HepG2 (cell line): ENCODE results near the gene SLC29A1. TPM values are rescaled to one million over a fixed set of nuclear protein-coding genes. Genes with fewer than 3 reads are reported as not detected.

Source experiments
- ATAC-seq: fragments of 200-7000 bp; cut with Tn5 transposase; 3 replicates; pipeline ENCODE4 v1.9.1; 2020; ENCODE audit warnings: mild to moderate bottlenecking, moderate library complexity
- BruUV-seq: library from RNA; stranded (reverse); fragments of 400-500 nt; replicated peaks from 2 replicates; lab custom pipeline; 2021; lab: Mats Ljungman, UMichigan
- CTCF ChIA-PET: fragments of 300-600 bp; formaldehyde crosslinking; extraction: SDS; loops from one replicate; lab custom pipeline; 2021; ENCODE audit warnings: low total read pairs, inconsistent platforms, low intra/inter-chr PET ratio; lab: Yijun Ruan, JAX
- POLR2A ChIA-PET: fragments of 350-600 bp; sonication (Branson Sonifier 250); formaldehyde crosslinking; loops from one replicate; lab custom pipeline; 2020; ENCODE audit warnings: antibody characterized with exemption, inconsistent platforms; lab: Yijun Ruan, JAX
- DNase-seq: peaks from one replicate; pipeline ENCODE4 v3.0.0-alpha.2; 2015; ENCODE audit warnings: low spot score
- FAIRE-seq: peaks from 3 replicates; lab custom pipeline; 2011; peaks lifted over from hg19 to GRCh38; lab: Jason Lieb, UNC
- H2AFZ ChIP-seq: one replicate; pipeline ENCODE4 v1.6.1; 2011; ENCODE audit warnings: low read length, inconsistent platforms
- H3K27ac ChIP-seq: fragments of 300-600 bp; 3 replicates; pipeline ENCODE4 v1.8.0; 2011; ENCODE audit warnings: mixed run types, mild to moderate bottlenecking, mixed read lengths, low read length, inconsistent platforms; ENCODE audit not compliant: insufficient read depth; ENCODE audit errors: extremely low read length
- H3K27me3 ChIP-seq, 2 experiments: fragments of 200-600 bp in 1 of 2; 2 replicates in 1 of 2; 3 replicates in 1 of 2; pipeline versions ENCODE4 v1.6.0 to v1.8.0; 2011; ENCODE audit warnings: low read length in 2 of 2, mild to moderate bottlenecking in 2 of 2, moderate library complexity in 2 of 2, inconsistent platforms in 1 of 2; ENCODE audit not compliant: insufficient read depth in 2 of 2, control insufficient read depth in 1 of 2
- H3K36me3 ChIP-seq, 2 experiments: fragments of 200-600 bp in 1 of 2; replicated peaks in 1 of 2; 2 replicates in 1 of 2; 3 replicates in 1 of 2; pipeline versions ENCODE4 v1.5.1 to v1.8.0; 2011; ENCODE audit warnings: low read length in 2 of 2, inconsistent platforms in 1 of 2; ENCODE audit not compliant: insufficient read depth in 2 of 2, control insufficient read depth in 1 of 2
- H3K4me1 ChIP-seq: 2 replicates; pipeline ENCODE4 v1.5.1; 2012; ENCODE audit warnings: low read length, inconsistent platforms; ENCODE audit not compliant: insufficient read depth
- H3K4me2 ChIP-seq: 2 replicates; pipeline ENCODE4 v1.6.0; 2011; ENCODE audit warnings: low read depth, low read length, inconsistent platforms
- H3K4me3 ChIP-seq, 3 experiments: fragments of 200-600 bp in 1 of 3; sonication (generic), shearing (Covaris generic) in 1 of 3; replicated peaks in 1 of 3; 2 replicates each; pipeline ENCODE4 v1.5.1; 2011 to 2016; ENCODE audit warnings: low read length in 3 of 3, inconsistent platforms in 2 of 3, low read depth in 2 of 3, mild to moderate bottlenecking in 2 of 3, control low read depth in 1 of 3, mixed read lengths in 1 of 3; ENCODE audit not compliant: insufficient read depth in 1 of 3
- H3K79me2 ChIP-seq: one replicate; pipeline ENCODE4 v1.6.1; 2011; ENCODE audit warnings: low read length, inconsistent platforms; ENCODE audit not compliant: insufficient read depth
- H3K9ac ChIP-seq: 2 replicates; pipeline ENCODE4 v1.6.0; 2011; ENCODE audit warnings: mild to moderate bottlenecking, low read depth, low read length, inconsistent platforms; ENCODE audit not compliant: insufficient read depth
- H3K9me3 ChIP-seq: 2 replicates; pipeline ENCODE4 v1.5.1; 2012; ENCODE audit warnings: mild to moderate bottlenecking, low read length
- H4K20me1 ChIP-seq: 2 replicates; pipeline ENCODE4 v1.6.0; 2011; ENCODE audit warnings: inconsistent platforms, mild to moderate bottlenecking, low read length, moderate library complexity; ENCODE audit not compliant: insufficient read depth
- ATF4 ChIP-seq, 2 experiments: fragments of 450-650 bp in 1 of 2; sonication (generic) in 1 of 2; formaldehyde crosslinking; IDR thresholded peaks; 2 replicates each; pipeline versions ENCODE4 v1.5.0 to v1.8.0; 2020 to 2022; ENCODE audit warnings: mild to moderate bottlenecking in 1 of 2, missing genetic modification reagents in 1 of 2
- CTCF ChIP-seq: sonication (generic); formaldehyde crosslinking; IDR thresholded peaks from 2 replicates; pipeline ENCODE4 v1.5.0; 2020; ENCODE audit warnings: mild to moderate bottlenecking, missing genetic modification reagents, moderate library complexity
- EZH2 ChIP-seq: conservative IDR thresholded peaks from 2 replicates; pipeline ENCODE4 v1.6.1; 2012; ENCODE audit warnings: mild to moderate bottlenecking, low read depth, low read length, moderate library complexity
- HNRNPH1 ChIP-seq: fragments of 200-400 bp; formaldehyde crosslinking; optimal IDR thresholded peaks from 2 replicates; pipeline ENCODE3; 2017; ENCODE audit warnings: mild to moderate bottlenecking, low read depth, low read length
- MXD1 ChIP-seq: sonication (generic); formaldehyde crosslinking; IDR thresholded peaks from 2 replicates; pipeline ENCODE4 v1.4.0; 2020; ENCODE audit warnings: mild to moderate bottlenecking, missing genetic modification reagents
- MYNN ChIP-seq: sonication (generic); formaldehyde crosslinking; IDR thresholded peaks from 2 replicates; pipeline ENCODE4 v1.4.0; 2020; ENCODE audit warnings: mild to moderate bottlenecking, low read depth, missing genetic modification reagents
- STAT5B ChIP-seq: sonication (generic); formaldehyde crosslinking; IDR thresholded peaks from 2 replicates; pipeline ENCODE4 v1.4.0; 2020; ENCODE audit warnings: missing genetic modification reagents
- ZBTB3 ChIP-seq: sonication (generic); formaldehyde crosslinking; IDR thresholded peaks from 2 replicates; pipeline ENCODE4 v1.4.0; 2020; ENCODE audit warnings: low read depth, mild to moderate bottlenecking, moderate library complexity, missing genetic modification reagents, borderline replicate concordance
- ZNF670 ChIP-seq: sonication (generic); formaldehyde crosslinking; IDR thresholded peaks from 2 replicates; pipeline ENCODE4 v1.8.0; 2022; ENCODE audit warnings: mild to moderate bottlenecking, missing genetic modification reagents, borderline replicate concordance
- ZNF724P ChIP-seq: sonication (generic); formaldehyde crosslinking; IDR thresholded peaks from 2 replicates; pipeline ENCODE4 v1.8.0; 2022; ENCODE audit warnings: missing genetic modification reagents, borderline replicate concordance
- WGBS: methylation state at CpG from one replicate; pipeline ENCODE4 v1.1.6; 2017; ENCODE audit warnings: low lambda C conversion rate; 5-methylcytosine and 5-hydroxymethylcytosine counted together
- in situ Hi-C: cut with HindIII; loops from 2 replicates; pipeline ENCODE4 v1.10.0; 2017; ENCODE audit warnings: low pct_unique_long_range_greater_than_20kb; ENCODE audit not compliant: extremely low pct_ligation_motif_present
- intact Hi-C: fragments of 100-400 bp; cut with micrococcal nuclease; formaldehyde crosslinking; loops from one replicate; pipeline ENCODE4 v1.10.0; 2022; ENCODE audit not compliant: unreplicated experiment
- polyA plus RNA-seq, 8 experiments: library from polyadenylated mRNA; depleted of rRNA in 3 of 8; stranded (reverse) in 7 of 8; unstranded in 1 of 8; fragments of >200 nt; fragmentation: Illumina TruSeq in 4 of 8; extraction: Trizol in 4 of 8; gene quantifications; 2 replicates each; pipeline versions ENCODE4 v1.2.1 to v1.2.3, GENCODE V29; 2011 to 2016; ENCODE audit warnings: low read depth in 4 of 8, missing spikeins in 1 of 8, mixed read lengths in 1 of 8; ENCODE audit not compliant: insufficient read depth in 1 of 8
- total RNA-seq, 5 experiments: library from RNA; depleted of rRNA; stranded (reverse); fragments of >200 nt; fragmentation: Illumina TruSeq; extraction: Trizol; gene quantifications; 2 replicates each; pipeline ENCODE4 v1.2.3, GENCODE V29; 2016; ENCODE audit warnings: low read depth in 1 of 5
- TF ChIP-seq, protein P1 (sequence below): sonication (generic); formaldehyde crosslinking; IDR thresholded peaks from 2 replicates; pipeline ENCODE4 v1.9.0; 2022; ENCODE audit warnings: low read depth, missing genetic modification reagents
- TF ChIP-seq, protein P2 (sequence below): sonication (generic); formaldehyde crosslinking; IDR thresholded peaks from 2 replicates; pipeline ENCODE4 v1.4.0; 2020; ENCODE audit warnings: missing genetic modification reagents, mild to moderate bottlenecking, borderline replicate concordance
- TF ChIP-seq, protein P3 (sequence below): sonication (generic); formaldehyde crosslinking; IDR thresholded peaks from 2 replicates; pipeline ENCODE4 v1.4.0; 2020; ENCODE audit warnings: missing genetic modification reagents

Gene SLC29A1
- total and polyA plus RNA-seq, 2 of the 13 experiments (the other 11 are each of a cell fraction or from before 2014, with no cell fraction given): 43.2 to 106 TPM

DNA sequence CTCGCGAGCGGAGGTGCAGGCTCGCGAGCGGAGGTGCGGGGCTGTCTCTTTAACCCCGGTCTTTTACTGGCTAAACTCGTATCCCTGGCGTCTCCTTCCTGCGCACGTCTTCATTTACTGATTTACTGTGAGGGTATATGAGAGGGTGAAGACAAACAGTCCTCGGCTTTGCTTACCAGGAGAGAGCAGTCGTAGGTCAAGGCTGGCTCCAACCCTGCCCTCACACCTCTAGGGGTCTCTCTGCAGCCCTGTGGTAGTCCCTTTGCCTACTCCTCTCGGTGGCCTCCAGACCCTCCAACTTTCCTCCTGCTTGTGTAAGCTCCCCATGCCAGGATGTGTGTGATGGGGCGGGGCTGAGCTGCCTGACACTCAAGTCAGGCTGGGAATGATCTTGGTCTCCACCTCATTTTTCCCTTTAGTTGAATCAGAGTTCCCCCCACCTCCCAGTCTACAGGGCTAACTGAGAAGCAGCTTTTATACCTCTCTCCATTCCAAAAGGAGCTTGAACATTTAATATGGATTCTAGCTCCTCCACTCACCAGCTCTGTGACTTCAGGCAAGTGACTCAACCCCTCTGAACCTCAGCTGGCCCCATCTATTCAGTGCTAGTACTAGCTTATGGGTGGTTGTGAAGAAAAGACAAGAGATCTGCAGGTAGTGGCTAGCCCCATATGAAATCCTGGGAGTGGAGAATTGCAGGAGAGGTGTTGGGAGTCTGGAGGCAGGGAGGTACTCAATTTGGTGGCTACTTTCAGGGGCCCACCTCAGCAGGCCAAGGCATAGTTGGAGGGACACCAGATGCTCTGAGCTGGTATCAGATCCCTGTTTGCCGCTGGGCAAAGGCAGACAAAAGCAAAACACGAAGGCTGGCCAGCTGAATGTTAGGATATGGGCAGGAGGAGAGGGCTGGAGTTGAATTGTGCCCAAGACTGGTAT lies 902 bp downstream of the SLC29A1 start:
- WGBS: 14% methylated on average over 12 of the region's 18 CpGs
- Histone ChIP-seq H3K4me2 (peak overlapping the region; percentile 99), H3K36me3 (peaks cover 1 to 3% of the 10 kb centered on the region in 2 experiments; a peak in 3 of 5 replicates), H3K4me3 (peak overlapping the region; percentile 54 to 76 (median 56)), H3K27me3 (0 out of 5 replicates have a peak, but pooled peaks cover 0 to 1% of the 10 kb centered on the region in 2 experiments), H3K4me1 (peaks cover 80% of the 10 kb centered on the region), H3K79me2 (peaks cover 17% of the 10 kb centered on the region), H3K27ac (peak overlapping the region; percentile 19), H3K9ac (peak overlapping the region; percentile 10; the same call in 1 of the 2 replicates), H4K20me1 (no peaks in the 10 kb centered on the region), H3K9me3 (no peaks in the 10 kb centered on the region), H2AFZ (no peak overlapping the region)
- ChIA-PET CTCF (interaction anchor here (1.1 kb wide), 1 partner anchor 72 kb away, joined by 3 read pairs; no protein-coding TSS in a partner anchor), POLR2A (interaction anchor here (0.7 to 4.4 kb wide), 15 partner anchors 11 to 454 kb away, joined by 3 to 61 read pairs (median 4); partner anchors contain the start of genes HSP90AB1, SLC35B2 and VEGFA)
- FAIRE-seq (peak; percentile 71), DNase-seq (no peak), ATAC-seq (peak; percentile 15)
- BruUV-seq: TSS peak; percentile 52
- intact Hi-C loops (no loop called here), in situ Hi-C loops (loop anchor here (5.0 kb wide), 1 partner anchor 52 kb away; no protein-coding TSS in a partner anchor)
- TF ChIP-seq ATF4 (CRISPR knock-in tag; IDR thresholded peaks at IDR 0.05) (0 out of 4 replicates have a peak, but pooled peaks of 1 of the 2 experiments have one; percentile 19), ZNF724P (CRISPR knock-in tag) (0 out of 2 replicates have a peak, but pooled peaks have one; percentile 7), MXD1 (CRISPR knock-in tag) (peak; percentile 39; the same call in 1 of the 2 replicates), HNRNPH1 (no peak), MYNN (CRISPR knock-in tag) (no peak), CTCF (CRISPR knock-in tag) (0 out of 2 replicates have a peak, but pooled peaks have one; percentile 2), STAT5B (CRISPR knock-in tag) (no peak), ZNF670 (CRISPR knock-in tag) (no peak), ZBTB3 (CRISPR knock-in tag) (no peak), EZH2 (no peak)
- TF ChIP-seq, protein P1, sequence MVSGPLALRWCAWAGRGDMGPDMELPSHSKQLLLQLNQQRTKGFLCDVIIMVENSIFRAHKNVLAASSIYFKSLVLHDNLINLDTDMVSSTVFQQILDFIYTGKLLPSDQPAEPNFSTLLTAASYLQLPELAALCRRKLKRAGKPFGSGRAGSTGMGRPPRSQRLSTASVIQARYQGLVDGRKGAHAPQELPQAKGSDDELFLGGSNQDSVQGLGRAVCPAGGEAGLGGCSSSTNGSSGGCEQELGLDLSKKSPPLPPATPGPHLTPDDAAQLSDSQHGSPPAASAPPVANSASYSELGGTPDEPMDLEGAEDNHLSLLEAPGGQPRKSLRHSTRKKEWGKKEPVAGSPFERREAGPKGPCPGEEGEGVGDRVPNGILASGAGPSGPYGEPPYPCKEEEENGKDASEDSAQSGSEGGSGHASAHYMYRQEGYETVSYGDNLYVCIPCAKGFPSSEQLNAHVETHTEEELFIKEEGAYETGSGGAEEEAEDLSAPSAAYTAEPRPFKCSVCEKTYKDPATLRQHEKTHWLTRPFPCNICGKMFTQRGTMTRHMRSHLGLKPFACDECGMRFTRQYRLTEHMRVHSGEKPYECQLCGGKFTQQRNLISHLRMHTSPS (CRISPR knock-in tag): no peak
- TF ChIP-seq, protein P2, sequence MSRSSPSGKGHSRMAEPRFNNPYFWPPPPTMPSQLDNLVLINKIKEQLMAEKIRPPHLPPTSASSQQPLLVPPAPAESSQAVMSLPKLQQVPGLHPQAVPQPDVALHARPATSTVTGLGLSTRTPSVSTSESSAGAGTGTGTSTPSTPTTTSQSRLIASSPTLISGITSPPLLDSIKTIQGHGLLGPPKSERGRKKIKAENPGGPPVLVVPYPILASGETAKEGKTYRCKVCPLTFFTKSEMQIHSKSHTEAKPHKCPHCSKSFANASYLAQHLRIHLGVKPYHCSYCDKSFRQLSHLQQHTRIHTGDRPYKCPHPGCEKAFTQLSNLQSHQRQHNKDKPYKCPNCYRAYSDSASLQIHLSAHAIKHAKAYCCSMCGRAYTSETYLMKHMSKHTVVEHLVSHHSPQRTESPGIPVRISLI (CRISPR knock-in tag): no peak
- TF ChIP-seq, protein P3, sequence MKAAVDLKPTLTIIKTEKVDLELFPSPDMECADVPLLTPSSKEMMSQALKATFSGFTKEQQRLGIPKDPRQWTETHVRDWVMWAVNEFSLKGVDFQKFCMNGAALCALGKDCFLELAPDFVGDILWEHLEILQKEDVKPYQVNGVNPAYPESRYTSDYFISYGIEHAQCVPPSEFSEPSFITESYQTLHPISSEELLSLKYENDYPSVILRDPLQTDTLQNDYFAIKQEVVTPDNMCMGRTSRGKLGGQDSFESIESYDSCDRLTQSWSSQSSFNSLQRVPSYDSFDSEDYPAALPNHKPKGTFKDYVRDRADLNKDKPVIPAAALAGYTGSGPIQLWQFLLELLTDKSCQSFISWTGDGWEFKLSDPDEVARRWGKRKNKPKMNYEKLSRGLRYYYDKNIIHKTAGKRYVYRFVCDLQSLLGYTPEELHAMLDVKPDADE (CRISPR knock-in tag): no peak
